Measurements from ENCODE around the gene ZNF275.

GRCh38 chrX:153338836-153339235 lies 4.9 kb downstream of the ZNF275 start:
- no peak for TF ChIP-seq CTCF (IDR thresholded peaks at IDR 0.05 in 2 of 3, conservative IDR thresholded peaks at IDR 0.05 in 1 of 3; ENCODE audit: borderline replicate concordance in 1 of 3, insufficient read depth in 1 of 3, low read depth in 2 of 3, low read length in 2 of 3)
- TF ChIP-seq CEBPB (IDR thresholded peaks at IDR 0.05; ENCODE audit: low read depth), result no peak
- no peak for TF ChIP-seq ZBTB33 (IDR thresholded peaks at IDR 0.05; ENCODE audit: extremely low read depth, insufficient replicate concordance, low read length)
- TF ChIP-seq MAX (IDR thresholded peaks at IDR 0.05), result no peak
- TF ChIP-seq SIN3A (IDR thresholded peaks at IDR 0.05; ENCODE audit: low read depth), result no peak
- TF ChIP-seq POLR2A (IDR thresholded peaks at IDR 0.05; ENCODE audit: borderline replicate concordance, extremely low read depth, insufficient read depth, insufficient read length), result no peak
- no peak for TF ChIP-seq RAD21 (IDR thresholded peaks at IDR 0.05; ENCODE audit: low read depth)
- no peak for TF ChIP-seq EGR1 (IDR thresholded peaks at IDR 0.05; ENCODE audit: low read depth)
- TF ChIP-seq SP1 (IDR thresholded peaks at IDR 0.05; ENCODE audit: low read depth), result no peak
- no peak for TF ChIP-seq FOSL1 (IDR thresholded peaks at IDR 0.05; ENCODE audit: low read depth)
- no peak for TF ChIP-seq ZNF274 (IDR thresholded peaks at IDR 0.05; ENCODE audit: low read depth, low read length)

Measured in HCT116 (cell line).